NCI-H774 (cell line): ENCODE measurements around the gene PSORS1C1.

Experiments
- DNase-seq: peaks from one replicate; lab custom pipeline; 2025; lab: John Stamatoyannopoulos, UW

The PSORS1C1 gene

DNA sequence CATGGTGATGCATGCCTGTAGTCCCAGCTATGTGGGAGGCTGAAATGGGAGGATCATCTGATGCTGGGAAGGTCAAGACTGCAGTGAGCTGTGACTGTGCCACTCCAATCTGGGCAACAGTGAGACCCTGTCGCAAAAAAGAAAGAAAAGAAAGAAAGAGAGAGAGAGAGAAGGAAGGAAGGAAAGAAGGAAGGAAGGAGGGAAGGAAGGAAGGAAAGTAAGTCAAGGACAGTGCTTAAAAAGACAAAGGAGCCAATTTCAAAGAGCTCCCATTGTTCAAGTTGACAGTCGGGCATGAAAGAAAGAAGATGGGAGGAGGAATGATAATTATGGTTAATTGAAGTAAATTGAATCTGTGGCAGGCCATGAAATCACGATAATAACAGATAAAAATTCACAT, 18.4 kb upstream of the PSORS1C1 start:
- DNase-seq, result no peak

GRCh38 chr6:31096656-31097055, 17.9 kb upstream of the PSORS1C1 start:
- no peak for DNase-seq

DNA sequence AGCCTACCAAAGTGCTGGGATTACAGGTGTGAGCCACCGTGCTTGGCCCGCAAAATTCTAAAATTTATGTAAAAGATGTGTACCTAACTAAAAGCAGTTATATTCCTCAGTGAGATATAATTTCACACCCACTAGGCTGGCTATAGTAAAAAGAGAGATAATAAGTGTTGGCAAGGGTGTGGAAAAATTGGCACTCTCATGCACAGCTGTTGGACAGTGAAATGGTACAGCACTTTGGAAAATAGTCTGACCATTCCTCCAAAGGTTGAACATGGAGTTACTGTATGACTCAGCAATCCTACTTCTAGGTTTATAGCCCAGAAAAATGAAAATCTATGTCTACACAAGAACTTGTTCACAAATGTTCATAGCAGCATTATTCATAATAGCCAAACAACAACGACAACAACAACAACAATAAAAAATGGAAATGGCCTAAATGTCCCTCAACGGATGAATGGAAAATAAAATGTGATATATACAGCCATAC, 16.1 kb upstream of the PSORS1C1 start:
- DNase-seq, result no peak

DNA sequence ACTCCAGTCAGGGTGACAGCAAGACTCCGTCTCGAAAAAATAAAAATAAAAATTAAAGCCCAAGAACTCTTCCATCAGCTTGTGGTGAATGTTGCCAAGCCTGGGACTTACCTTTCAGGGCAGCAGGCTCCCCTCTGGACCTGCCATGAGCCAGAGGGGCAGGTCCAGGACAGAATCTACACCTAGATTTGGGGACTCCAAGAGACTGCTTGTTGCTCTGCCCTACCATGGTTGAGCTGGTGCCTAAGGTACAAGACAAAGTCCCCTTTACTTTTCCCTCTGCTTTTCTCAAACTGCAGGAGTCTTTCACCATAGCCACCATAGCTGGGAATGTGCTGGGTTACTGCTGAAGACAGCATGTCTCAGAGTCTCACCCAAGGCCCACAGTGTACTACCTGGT, 11.5 kb upstream of the PSORS1C1 start:
- no peak for DNase-seq

- DNase-seq, result no peak
Observed at GRCh38 chr6:31107052-31107451, 7.5 kb upstream of the PSORS1C1 start.

DNA sequence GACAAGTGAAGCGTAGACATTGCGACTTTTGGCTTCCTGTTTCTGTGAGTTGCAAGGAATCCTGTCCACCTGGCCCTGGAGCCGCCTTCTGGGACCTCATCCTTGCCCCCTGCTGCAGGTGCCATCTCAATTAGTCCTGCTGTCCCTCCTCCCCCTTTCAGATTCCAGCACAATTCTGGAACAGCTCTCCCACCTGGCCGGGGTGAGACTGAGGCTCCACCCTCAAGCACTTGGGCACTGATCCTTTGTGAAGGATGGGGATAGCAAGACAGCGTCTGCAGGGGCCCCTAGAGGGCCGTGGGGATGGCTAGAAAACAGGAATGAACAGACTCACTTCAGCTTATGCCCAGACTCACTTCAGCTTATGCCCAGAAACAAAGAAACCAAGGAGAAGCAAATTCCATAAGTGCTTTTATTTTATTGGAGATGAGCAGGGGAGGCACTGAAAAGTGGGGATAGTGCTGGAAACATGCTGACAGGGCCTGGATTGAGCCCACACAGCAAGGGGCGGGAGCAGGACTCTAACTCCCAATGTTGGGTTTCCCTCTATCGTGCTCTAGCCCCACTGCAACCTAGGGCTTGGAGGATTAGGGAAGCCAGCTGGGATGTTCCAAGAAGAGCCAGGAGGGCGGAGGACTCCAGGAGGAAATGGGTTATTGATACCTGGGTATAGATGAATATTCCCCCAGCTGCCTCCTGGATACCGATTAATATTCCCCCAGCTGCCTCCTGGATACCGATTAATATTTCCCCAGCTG, 3.6 kb upstream of the PSORS1C1 start:
- DNase-seq, result no peak

DNA sequence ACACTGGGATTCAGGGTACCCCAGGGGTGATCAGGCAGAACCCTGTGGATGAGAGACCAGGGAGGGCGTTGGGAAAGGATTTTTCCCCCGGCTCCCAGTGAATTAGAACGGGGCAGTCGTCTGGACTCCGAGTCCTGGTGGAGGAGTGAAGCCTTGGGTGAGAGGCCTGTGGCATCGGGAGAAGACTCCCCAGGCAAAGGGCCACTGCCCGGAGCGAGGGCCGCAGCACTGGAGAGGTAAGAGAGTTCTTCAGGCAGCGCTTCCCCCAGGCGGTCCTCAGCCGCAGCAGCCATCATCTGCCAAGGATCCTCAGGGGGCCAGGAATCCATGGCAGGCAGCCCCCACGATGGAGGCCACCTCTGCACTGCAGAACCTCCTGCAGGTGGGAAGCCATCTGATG, 2.9 kb upstream of the PSORS1C1 start:
- no peak for DNase-seq

DNA sequence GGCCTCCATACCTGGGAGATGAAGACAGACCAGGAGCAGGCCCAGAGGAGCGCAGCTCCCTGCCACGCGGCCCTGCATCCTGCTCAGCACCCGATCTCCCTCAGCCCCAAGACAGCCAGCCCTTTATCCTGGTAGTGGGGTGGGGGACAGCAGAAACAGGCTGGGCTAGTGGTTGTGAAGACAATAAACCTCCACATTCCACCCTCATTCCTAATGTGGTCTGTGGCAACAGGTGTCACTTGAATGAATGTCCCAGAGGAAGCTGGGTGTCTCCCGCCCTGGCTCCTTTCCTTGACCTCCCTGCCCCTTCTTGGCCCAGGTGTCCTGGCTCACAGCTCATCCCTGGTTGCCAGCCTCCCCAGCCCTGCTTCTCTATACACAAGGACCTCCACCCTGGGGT, 2.1 kb upstream of the PSORS1C1 start, which contains the start of gene C6orf15:
C6orf15 (minus strand) TSS at position 98 of the 400 bp plus-strand sequence; CDS start at position 78, 20 bp downstream.
- no peak for DNase-seq

GRCh38 chr6:31113861-31114540, 599 bp upstream of the PSORS1C1 start:
- no peak for DNase-seq

GRCh38 chr6:31114970-31115849, 610 bp downstream of the PSORS1C1 start:
- DNase-seq, result no peak

DNA sequence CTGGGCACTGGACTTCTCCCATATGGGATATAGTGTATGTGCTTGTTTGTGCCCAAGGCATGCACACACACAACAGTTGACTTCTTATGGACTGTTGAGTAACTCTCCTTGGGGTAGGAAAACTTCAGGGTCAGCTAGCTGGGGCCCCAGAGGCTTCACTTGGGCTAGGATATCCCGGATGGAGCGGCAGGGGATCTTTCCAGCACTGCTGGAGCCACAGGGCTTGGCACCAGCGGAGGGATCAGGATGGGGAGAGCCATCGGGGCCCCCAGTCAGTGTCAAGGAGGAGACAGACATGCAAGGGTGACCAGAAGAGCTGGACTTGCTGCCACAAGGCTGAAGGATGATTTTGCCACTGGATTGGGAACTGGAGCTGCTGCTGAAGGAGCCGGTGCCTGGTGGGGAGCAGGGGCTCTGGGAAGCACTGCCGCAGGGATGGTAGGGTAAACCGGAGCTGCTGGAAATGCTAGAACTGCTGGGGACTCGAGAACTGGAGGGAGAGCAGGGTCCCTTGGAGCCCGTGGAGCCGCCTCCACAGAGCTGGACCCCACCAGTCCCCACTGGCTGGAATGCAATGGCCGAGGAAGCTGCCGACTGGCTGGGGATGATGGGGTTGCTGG, 1.5 kb downstream of the PSORS1C1 start:
- DNase-seq, result no peak

GRCh38 chr6:31116661-31117385, 2.2 kb downstream of the PSORS1C1 start:
- DNase-seq, result no peak

- no peak for DNase-seq
Observed at GRCh38 chr6:31118178-31118577, 3.6 kb downstream of the PSORS1C1 start.

GRCh38 chr6:31120151-31120915, 5.7 kb downstream of the PSORS1C1 start, which contains the start of gene CDSN:
Gene CDSN, minus strand, starts transcription at chr6:31120446. Its CDS starts 27 bp downstream, at chr6:31120419.
- no peak for DNase-seq

- no peak for DNase-seq
Observed at GRCh38 chr6:31121131-31121790, 6.7 kb downstream of the PSORS1C1 start.

GRCh38 chr6:31122791-31123706, 8.4 kb downstream of the PSORS1C1 start:
- no peak for DNase-seq

- DNase-seq, result no peak
Observed at GRCh38 chr6:31125162-31125561, 10.6 kb downstream of the PSORS1C1 start.

DNA sequence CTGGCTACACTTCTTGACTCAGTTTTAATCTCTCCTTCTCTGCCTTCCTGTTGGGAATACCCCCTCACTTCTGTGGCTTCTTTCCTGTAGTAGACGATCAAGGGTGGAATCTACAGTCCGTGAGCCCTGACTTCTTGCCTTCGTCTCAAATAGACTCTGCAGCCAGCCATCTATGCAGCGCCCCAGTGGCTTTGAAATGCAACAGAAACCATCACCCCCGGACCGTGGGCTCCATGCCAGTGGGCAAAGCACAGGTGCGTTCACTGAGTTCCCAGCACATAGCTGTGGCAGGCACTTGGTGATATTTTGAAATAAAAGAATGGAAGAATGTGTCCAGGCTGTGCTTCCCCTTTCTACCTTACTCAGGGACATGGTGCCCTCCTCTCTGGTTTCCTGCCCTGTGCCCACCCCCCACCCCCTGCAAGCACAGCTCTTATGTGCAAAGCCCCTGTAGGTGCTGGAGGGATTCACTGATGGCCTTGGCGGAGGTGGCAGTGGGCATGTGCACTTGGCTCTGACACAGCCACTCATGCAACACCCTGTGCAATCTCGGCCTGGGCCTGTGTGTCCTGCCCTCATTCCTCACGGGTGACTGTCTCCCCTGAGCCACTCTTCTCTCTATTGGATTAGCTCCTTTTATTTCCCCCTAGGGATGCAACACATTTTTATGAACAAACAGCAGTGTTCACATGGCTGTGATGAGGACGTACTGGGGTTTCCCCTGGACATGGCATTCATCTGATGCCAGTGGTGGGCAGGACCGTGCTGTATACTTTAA, 11.2 kb downstream of the PSORS1C1 start:
- DNase-seq, result no peak
